Body of pancreas (tissue), 4 donors: ENCODE results near the gene GOSR2.

Source experiments
- POLR2A ChIP-seq, 3 donors: fragments of 450-650 bp; IDR thresholded peaks; one replicate each; pipeline ENCODE4 v1.6.1; 2016; ENCODE audit warnings: antibody characterized with exemption in 3 of 3, mild to moderate bottlenecking in 2 of 3
- TF ChIP-seq, protein P1 (sequence below), 7 experiments: fragments of 450-650 bp in 4 of 7; fragments of 200-600 bp in 3 of 7; sonication (generic) in 3 of 7; IDR thresholded peaks; one replicate each; pipeline ENCODE4 v1.5.1; 2016 to 2019; ENCODE audit warnings: antibody characterized with exemption in 7 of 7

DNA sequence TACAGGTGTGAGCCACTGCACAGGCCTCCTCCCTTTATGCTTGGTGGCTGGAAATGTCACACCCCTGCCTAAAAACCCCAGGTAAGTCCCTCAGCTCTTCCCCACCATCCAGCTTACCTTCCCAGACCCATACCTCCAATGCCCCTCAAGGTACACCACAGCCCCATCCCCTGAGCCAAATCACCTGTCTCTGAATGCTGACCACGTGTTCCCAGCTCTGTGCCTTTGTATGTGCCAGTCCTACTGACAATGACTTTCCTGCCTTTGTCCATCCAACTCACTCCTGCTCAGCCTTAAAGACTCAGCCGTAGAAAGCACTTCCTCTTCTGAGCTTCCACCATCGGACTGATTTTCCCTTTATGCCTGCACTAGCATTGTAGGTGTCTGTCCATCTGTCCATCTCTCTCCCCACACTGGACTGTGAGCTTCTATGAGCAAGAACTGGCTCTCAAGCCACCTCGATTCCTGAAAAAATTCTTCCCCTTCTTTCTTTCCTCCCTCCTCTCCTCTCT, 30.7 kb upstream of the GOSR2 start:
- TF ChIP-seq, protein P1, sequence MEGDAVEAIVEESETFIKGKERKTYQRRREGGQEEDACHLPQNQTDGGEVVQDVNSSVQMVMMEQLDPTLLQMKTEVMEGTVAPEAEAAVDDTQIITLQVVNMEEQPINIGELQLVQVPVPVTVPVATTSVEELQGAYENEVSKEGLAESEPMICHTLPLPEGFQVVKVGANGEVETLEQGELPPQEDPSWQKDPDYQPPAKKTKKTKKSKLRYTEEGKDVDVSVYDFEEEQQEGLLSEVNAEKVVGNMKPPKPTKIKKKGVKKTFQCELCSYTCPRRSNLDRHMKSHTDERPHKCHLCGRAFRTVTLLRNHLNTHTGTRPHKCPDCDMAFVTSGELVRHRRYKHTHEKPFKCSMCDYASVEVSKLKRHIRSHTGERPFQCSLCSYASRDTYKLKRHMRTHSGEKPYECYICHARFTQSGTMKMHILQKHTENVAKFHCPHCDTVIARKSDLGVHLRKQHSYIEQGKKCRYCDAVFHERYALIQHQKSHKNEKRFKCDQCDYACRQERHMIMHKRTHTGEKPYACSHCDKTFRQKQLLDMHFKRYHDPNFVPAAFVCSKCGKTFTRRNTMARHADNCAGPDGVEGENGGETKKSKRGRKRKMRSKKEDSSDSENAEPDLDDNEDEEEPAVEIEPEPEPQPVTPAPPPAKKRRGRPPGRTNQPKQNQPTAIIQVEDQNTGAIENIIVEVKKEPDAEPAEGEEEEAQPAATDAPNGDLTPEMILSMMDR (IDR thresholded peaks at IDR 0.05) = no peak
- TF ChIP-seq POLR2A (IDR thresholded peaks at IDR 0.05) = no peak
